ENCODE measurements around the gene NUMBL.

DNA sequence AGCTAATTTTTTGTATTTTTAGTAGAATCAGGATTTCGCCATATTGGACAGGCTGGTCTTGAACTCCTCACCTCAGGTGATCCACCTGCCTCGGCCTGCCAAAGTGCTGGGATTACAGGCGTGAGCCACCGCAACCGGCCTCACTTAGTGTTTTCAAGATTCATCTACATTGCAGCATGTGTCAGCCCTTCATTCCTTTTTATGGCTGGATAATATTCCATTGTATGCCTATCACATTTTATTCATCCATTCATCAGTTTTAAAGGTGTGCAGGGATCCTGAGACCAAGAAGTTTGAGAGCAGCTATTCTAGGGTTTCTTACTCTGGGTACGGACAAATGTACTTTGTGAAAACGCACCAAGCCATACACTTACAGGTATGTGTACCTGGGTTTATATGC, 17.2 kb upstream of the NUMBL start:
- no peak for TF ChIP-seq POLR2A (IDR thresholded peaks at IDR 0.05; ENCODE audit: borderline replicate concordance, extremely low read depth, insufficient read depth, insufficient read length)
- no peak for TF ChIP-seq REST (IDR thresholded peaks at IDR 0.05; ENCODE audit: low read depth)
- TF ChIP-seq, protein P1, sequence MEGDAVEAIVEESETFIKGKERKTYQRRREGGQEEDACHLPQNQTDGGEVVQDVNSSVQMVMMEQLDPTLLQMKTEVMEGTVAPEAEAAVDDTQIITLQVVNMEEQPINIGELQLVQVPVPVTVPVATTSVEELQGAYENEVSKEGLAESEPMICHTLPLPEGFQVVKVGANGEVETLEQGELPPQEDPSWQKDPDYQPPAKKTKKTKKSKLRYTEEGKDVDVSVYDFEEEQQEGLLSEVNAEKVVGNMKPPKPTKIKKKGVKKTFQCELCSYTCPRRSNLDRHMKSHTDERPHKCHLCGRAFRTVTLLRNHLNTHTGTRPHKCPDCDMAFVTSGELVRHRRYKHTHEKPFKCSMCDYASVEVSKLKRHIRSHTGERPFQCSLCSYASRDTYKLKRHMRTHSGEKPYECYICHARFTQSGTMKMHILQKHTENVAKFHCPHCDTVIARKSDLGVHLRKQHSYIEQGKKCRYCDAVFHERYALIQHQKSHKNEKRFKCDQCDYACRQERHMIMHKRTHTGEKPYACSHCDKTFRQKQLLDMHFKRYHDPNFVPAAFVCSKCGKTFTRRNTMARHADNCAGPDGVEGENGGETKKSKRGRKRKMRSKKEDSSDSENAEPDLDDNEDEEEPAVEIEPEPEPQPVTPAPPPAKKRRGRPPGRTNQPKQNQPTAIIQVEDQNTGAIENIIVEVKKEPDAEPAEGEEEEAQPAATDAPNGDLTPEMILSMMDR (IDR thresholded peaks at IDR 0.05 in 2 of 3, conservative IDR thresholded peaks at IDR 0.05 in 1 of 3; ENCODE audit: borderline replicate concordance in 1 of 3, insufficient read depth in 1 of 3, low read depth in 2 of 3, low read length in 2 of 3): no peak

Data from HCT116 (cell line).